ENCODE data around the gene KIAA0513.

Gene KIAA0513

GRCh38 chr16:85092851-85093250 is 65.3 kb downstream of the KIAA0513 start:
- DNase-seq = no peak

- no peak for DNase-seq
These were observed 66.1 kb downstream of the KIAA0513 start for GRCh38 chr16:85093705-85094104.

DNA sequence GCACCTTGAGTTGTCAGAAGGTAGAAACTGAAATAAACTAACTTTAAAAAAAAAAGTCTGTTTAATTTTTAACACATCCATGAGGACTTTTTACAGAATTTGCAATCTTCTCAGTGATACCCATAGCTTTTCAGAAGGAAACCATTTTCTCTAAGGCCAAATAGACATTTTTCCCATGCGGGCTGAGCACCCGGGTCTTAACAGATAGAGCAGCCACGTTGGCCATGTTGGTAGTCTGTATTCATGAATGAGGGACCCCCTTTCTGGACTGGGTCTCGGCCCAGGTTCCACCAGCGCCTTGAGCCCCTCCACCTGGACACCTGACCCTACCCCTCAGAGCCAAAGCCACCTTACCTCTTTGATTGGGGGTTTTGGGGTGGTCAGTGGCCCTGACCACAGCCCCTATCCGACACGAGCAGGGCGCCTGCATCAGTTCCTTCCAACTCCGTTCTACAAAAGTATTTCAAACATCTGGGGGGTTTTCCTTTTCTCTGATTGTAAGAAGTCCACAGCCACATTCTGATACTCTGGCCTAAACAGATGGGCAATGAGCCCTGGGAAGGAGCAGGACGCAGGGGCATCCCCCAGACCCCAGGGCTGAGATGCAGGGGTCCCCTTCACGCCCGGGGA is 66.7 kb downstream of the KIAA0513 start:
- no peak for DNase-seq

DNA sequence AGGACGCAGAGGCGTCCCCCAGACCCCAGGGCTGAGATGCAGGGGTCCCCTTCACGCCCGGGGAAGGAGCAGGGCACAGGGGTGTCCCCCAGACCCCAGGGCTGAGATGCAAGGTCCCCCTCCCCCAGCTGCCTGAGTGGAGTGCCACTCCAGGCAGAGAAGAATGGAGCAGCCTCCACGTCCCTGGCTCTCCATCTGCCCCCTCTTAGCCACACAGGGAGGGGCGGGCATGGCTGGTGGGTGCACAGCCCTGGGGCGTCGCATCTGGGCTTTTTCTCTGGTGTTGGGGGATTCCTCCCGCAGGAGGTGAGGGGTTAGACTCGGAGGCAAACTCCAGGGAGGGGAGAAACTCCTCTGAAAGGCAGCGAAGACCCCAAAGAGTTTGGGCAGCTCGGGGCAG is 67.2 kb downstream of the KIAA0513 start:
- DNase-seq = no peak

DNA sequence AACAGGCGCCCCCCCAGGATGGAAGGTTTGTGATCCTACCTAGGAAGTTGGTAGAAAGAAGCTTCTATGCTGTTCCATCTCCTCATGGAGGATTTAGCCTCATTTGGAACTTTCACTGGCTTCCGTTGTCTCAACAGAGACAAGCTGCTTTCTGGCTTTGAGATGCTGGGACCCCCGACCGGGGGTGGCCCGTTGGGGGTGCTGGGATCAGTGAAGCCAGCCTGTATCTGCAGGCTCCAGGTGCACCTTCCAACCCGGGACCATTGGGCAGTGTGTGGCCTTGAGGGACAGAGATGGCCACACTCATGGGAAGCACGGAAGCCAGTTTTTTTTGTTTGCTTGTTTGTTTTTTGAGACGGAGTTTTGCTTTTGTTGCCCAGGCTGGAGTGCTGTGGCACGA is 69.3 kb downstream of the KIAA0513 start:
- DNase-seq = no peak

- DNase-seq = no peak
These were observed 71.0 kb downstream of the KIAA0513 start for GRCh38 chr16:85098565-85098964.

- no peak for DNase-seq
These were observed 72.7 kb downstream of the KIAA0513 start for GRCh38 chr16:85100265-85100664.

DNA sequence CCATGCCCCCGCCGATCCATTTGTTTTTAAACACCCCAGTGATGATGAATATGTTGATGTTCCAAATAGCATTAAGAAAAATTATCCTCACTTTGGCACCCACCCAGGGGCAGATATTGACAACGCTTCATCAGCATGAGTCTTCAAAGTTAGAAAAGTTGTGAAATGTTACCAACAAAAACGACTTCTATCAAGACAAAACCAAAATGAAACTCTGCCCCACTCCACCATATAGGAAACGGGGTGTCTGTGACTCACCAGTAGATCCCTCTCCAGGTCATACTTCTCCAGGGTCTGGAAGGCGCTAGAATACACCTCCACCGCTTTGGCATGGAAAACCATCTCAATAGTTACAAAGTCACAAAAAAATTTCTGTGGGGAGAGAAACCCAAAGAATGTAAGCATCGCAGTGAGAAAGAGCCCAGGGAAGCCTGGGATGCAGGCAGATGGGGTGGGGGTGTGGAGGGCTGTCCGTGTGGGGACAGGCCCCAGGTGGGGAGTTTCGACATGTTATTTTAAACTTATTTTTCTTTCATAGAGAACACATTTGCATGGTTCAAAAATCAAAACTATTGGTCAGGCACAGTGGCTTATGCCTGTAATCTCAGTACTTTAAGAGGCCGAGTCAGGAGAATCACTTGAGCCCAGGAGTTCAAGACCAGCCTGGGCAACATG is 74.5 kb downstream of the KIAA0513 start:
- DNase-seq = no peak

DNA sequence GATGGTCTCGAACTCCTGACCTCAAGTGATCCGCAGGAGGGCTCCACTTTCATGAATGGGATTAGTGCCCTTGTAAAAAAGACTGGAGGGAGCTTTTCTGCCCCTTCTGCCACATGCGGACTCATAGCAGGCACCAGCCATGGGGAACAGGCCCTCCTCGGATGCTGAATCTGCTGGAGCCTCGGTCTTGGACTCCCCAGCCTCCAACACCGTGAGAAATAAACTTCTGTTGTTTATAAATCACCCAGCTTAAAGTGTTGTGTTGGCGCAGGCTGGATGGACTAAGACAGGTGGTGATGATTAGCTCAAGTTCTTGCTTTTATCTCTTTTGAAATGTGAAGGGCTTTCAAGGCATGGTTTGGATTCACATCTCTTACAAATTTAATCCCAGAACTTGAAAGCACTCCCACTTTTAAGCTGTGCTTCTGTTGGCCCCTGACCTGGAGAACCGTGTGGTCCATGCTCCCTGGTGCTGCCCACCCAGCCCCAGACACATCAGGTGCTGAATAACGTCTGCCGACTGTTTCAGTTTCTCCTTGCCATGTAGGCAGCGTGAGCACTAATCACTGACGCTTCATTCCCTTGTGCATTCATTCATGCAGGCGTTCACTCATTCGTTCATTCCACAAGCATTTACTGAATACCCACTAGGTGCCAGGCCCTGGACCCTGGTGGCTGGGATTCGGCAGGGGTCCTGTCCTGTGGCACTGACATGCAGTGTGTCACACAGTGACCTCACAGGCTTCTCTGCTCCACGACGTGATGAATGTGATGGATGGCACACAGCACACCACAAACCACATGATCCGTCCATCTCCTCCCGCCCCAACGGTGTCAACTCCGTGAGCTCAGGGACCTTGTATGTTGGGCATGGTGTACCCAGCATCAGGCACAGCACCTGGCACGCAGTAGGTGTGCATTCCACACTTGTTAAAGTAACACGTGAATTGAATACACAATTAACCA is 75.8 kb downstream of the KIAA0513 start:
- DNase-seq = no peak

GRCh38 chr16:85104147-85104546 is 76.6 kb downstream of the KIAA0513 start:
- DNase-seq = no peak

- DNase-seq = peak; percentile 68 to 74
These were observed 77.3 kb downstream of the KIAA0513 start for GRCh38 chr16:85104821-85105391.

- no peak for DNase-seq
These were observed 77.9 kb downstream of the KIAA0513 start for GRCh38 chr16:85105475-85105874.

GRCh38 chr16:85107083-85107482 is 79.5 kb downstream of the KIAA0513 start:
- no peak for DNase-seq

DNA sequence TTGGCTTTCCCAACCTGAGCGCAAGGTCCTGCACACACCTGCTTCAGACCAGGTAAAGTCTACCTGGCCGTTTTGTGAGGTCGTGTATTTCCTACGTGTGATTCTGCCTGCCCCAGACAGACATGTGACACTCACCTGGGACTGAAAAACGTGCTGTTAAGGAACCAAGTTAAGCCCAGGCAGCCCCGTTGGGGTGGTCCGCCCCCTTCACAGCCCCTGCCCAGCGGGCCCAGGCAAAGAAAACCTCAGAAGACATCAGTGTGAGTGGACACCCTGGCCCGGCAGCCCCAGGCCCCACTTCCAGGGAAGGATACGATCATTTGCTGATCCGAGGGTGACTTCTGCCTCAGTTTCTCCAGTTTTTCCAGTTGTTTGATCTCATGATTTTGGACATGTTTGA is 79.9 kb downstream of the KIAA0513 start:
- DNase-seq = no peak

DNA sequence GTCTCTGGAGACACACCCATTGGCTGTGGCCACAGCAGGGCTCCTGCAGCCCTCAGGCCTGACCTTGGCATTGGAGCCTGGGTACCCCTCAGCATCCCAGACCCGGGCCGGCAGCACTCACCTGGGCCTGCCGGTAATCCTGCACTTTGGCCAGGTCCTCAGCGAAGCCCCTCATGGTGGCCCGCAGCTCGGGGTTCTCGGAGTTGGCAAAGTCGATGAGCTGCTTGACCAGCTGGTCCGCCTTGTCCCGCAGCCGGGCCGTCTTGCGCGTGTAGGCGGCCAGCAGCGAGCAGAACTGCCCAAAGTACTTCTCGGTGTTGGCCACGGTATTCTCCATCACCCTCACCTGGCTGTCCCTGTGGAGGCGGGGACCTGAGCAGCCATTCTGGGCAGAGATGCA is 82.5 kb downstream of the KIAA0513 start:
- no peak for DNase-seq

DNA sequence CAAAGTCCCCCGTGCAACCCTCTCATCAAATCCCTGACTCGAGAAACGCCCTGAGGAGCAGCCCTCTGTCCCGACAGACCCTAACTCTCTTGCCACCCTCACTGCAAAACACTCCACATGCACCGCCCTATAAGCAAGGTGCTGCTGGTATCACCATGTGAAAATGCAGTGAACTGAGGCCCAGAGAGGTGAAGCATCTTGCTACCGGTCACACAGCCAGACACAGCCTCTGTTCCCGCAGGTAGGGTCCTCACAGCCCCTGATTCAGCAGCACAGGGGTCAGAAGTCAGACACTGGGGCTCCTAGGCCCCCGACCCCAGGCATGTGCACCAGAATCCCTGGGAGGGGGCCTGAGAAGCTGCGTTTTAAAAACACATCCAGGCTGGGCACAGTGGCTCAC is 83.6 kb downstream of the KIAA0513 start:
- DNase-seq = no peak

DNA sequence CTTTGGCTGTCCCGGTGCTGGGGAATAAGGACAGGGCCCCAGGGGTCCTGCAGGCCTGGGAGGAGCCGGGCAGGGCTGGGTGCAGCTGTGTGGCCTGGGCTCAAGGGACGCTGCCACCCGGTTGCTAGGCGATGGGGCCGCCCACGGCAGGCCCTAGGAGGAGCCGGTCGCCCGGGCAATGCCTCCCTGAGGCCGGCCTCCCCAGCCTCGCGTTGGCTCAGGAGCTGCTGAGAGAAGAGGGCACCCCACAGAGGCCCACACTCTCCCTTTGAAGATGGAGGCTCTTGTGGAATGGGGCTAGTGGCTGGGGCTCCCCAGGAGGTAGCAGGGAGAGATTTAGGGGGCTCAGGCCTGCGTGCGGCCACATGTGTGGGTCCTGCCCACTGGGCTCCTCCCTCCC is 84.8 kb downstream of the KIAA0513 start, which contains the start of gene CIBAR2:
Gene CIBAR2 (minus strand): TSS at position 109 of the 400 bp plus-strand sequence. CDS start 120 bp downstream, outside the sequence.
- DNase-seq = no peak

- DNase-seq = no peak
These were observed 85.7 kb downstream of the KIAA0513 start for GRCh38 chr16:85113168-85113733.

DNA sequence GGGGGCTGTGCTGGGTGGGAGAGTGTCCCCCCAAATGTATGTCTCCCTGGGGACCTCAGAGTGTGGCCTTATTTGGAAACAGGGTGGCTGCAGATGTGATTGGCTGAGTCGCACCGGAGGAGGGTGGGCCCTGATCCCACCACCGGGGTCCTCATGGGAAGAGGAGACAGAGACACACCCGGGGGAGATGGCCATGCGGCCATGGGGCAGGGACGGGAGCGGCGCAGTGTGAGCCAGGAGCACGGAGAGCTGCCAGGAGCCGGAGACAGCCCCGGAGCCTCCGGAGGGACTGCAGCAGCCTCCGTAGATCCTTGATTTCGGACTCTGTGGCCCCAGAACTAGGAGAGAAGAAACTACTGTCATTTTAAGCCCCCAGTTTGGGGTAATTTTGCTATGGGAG is 86.3 kb downstream of the KIAA0513 start:
- no peak for DNase-seq

DNA sequence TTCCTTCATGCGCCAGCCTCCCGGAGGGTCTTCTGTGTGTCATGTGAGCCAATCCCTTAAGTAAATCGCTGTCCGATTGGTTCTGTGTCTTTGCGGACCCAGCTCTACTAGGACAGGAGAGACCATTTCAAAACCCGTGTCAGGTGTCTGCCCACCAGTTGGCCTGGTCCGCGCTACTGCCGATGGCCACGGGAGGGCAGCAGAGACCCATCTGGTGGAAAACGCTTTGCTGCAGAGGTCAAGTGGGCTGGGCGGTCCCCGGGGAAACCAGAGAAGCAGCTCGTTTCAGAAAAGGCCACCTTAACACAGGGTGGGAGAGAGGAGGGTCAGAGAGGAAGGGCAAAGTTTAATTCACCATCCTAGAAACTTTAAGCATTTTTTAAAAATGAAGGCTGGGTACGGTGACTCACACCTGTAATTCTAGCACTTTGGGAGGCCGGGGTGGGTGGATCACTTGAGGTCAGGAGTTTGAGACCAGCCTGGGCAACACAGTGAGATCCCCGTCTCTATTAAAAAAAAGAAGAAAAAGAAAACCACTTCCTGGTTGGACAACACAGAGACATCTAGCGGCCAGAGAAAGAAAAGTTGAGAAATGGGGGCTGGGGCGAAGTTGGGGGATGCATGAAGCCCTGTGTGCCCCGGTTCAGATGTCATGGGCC is 87.4 kb downstream of the KIAA0513 start:
- DNase-seq = peak; percentile 56 to 61

DNA sequence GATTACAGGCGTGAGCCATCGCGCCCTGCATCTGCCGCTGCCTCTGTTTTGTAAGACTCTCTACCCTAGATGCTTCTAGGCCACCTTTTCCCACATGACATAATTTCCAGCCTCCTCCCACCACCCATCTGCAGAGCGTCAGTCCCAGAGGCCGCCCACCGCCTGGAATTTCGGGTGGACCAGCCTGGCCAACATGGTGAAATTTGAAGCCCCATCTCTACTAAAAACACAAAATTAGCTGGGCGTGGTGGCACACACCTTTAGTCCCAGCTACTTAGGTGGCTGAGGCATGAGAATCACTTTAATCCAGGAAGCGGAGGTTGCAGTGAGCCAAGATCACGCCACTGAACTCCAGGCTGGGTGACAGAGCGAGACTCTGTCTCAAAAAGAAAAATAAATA is 89.8 kb downstream of the KIAA0513 start:
- DNase-seq = no peak

DNA sequence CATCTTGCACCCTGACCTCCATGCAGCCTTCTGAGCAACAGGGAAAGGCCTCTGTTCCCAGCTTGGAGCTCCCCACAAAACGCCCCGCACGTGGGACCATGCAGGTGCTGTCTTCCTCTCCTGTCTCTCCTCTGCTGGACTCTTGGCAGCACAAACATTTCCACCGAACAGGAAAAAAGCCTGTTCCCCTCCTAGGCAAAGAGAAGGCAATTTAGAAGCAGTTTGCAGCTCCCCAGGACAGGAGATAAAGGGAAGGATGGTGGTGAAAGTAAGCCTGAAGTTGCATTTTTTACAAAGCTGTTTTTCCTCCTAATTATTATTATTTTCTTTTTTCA is 92.4 kb downstream of the KIAA0513 start:
- no peak for DNase-seq
